ENCODE results near the gene PTH1R. TPM values are rescaled to one million over a fixed set of nuclear protein-coding genes. Genes with fewer than 3 reads are reported as not detected.

The PTH1R gene
- total RNA-seq, result not detected

DNA sequence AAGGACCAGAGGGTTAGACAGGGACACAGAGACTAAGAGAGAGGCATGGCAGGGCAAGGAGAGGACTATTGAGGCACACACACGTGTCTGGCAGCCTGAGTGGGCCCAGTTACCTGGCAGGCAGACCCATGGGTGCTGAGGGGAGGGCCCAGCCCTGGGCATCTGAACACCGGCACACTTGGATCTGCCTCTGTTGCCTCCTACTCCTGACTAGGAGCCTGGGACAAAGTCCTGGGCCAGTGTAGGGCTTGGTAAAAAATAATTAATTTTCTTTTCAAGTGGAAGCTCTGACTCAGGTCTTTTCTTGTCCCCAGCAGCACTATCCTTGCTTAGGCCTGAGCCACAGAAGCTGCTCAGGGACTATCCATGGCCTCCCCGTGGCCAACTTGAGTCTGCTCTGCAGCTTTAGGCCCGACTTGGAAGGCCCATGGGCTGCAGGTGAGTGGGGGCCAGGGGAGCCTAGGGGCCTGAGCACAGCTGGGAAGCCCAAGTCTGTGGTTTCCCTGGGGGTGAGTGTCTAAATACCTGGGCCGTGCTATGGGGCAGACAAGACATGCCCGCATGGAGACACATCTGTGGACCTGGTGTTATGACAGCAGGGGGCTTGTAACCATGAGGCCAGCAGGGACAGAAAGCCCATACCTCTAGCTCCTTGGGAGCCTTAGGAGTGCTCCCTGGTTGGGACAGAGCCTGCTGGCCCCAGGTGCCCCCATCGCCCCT, at the start of gene PTH1R:
Gene PTH1R (plus strand): TSS at position 316 of the 720 bp plus-strand sequence. CDS start 5,839 bp downstream, outside the sequence.
- H3K27me3 Mint-ChIP-seq, result peaks cover 23% of the 10 kb centered on the region
- POLR2A ChIA-PET, result no interaction called here

DNA sequence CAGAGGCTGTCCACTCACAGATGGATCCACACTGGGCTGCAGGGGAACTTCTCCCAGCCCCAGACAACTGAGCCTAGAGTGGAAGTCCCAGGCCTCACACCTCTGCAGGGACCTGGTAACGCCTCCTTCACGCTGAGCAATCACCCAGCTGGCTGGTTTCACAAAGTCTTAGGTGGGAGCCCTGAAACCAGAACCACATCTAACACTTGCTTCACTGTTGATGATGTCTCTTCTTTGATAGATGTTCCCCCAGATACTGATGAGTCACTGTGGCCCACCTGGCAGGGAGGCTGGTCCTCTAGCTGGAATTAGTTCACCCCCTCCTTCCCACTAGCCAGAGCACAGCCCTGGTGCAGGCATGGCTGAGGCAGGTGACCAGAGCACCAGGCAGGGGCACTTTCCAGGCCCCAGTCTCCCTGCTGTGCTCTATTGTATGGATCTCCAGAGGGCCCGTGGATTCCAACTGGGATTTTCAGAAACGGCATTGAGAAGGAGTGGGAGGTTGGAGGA, 47.8 kb upstream of the PTH1R start:
- ChIA-PET POLR2A (no interaction called here), CTCF (no interaction called here)
- DNase-seq, result peak; percentile 46
- Mint-ChIP-seq H3K27me3 (no peaks in the 10 kb centered on the region), H3K4me1 (ENCODE audit: low read depth) (peaks cover 11% of the 10 kb centered on the region), H3K36me3 (no peaks in the 10 kb centered on the region), H3K27ac (no peak overlapping the region), H3K9me3 (no peaks in the 10 kb centered on the region), H3K4me3 (no peak overlapping the region)
- intact Hi-C loops (cut with micrococcal nuclease), result no loop called here

More for the DNA sequence above, at the start of gene PTH1R:
- H3K36me3 Mint-ChIP-seq, result no peaks in the 10 kb centered on the region
- CTCF ChIA-PET, result no interaction called here
- H3K4me1 Mint-ChIP-seq (ENCODE audit: low read depth), result peaks cover 3% of the 10 kb centered on the region
- H3K27ac Mint-ChIP-seq, result no peak within 1 kb of the TSS
- no peaks in the 10 kb centered on the region for H3K9me3 Mint-ChIP-seq
- intact Hi-C loops (cut with micrococcal nuclease), result no loop called here
- no peak for DNase-seq
- no peak within 1 kb of the TSS for H3K4me3 Mint-ChIP-seq

DNA sequence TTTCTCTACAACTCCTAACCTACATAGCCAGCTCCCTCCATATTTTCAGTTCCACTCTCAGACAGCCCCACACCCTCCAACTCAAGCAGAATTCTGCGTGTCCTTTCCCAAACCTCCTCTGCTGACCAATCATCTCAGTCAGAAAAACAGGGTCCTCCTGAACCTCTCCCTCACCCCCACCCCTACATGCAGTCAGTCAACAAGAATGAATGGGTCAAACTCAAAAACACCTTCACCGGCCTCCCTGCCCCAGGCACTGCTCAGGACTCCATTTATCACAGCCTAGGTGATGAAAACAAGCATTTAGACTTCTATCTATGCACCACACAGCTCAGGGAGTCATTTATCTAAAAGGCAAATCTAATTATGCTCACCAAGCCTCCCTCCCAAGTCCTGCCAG, 46.7 kb upstream of the PTH1R start:
- Mint-ChIP-seq H3K27me3 (no peaks in the 10 kb centered on the region), H3K9me3 (no peaks in the 10 kb centered on the region), H3K4me3 (no peak overlapping the region), H3K36me3 (no peaks in the 10 kb centered on the region), H3K4me1 (ENCODE audit: low read depth) (peaks cover 11% of the 10 kb centered on the region), H3K27ac (no peak overlapping the region)
- ChIA-PET CTCF (no interaction called here), POLR2A (no interaction called here)
- intact Hi-C loops (cut with micrococcal nuclease), result no loop called here
- no peak for DNase-seq

DNA sequence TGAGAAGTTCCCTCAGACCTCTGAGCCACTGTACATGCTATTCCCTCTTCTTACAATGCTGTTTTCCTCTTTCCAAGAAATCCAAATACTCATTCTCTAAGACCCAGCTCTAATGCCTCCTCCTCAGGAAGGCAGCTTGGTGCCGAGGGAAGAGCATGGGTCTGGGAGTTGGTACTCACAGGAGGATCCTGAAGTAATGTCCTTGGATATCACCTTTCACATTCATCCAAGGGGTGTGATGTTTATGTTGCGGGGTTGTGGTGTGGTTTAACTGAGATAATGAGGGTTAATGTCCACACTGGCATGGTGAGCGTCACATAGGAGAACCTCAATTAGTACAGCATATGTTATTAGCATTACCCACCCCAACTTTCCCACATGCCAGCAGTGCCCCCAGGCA, 46.2 kb upstream of the PTH1R start:
- no peak for DNase-seq
- no peaks in the 10 kb centered on the region for H3K9me3 Mint-ChIP-seq
- peaks cover 11% of the 10 kb centered on the region for H3K4me1 Mint-ChIP-seq (ENCODE audit: low read depth)
- intact Hi-C loops (cut with micrococcal nuclease), result no loop called here
- H3K27ac Mint-ChIP-seq, result no peak overlapping the region
- ChIA-PET POLR2A (no interaction called here), CTCF (no interaction called here)
- H3K36me3 Mint-ChIP-seq, result no peaks in the 10 kb centered on the region
- no peak overlapping the region for H3K4me3 Mint-ChIP-seq
- H3K27me3 Mint-ChIP-seq, result no peaks in the 10 kb centered on the region

DNA sequence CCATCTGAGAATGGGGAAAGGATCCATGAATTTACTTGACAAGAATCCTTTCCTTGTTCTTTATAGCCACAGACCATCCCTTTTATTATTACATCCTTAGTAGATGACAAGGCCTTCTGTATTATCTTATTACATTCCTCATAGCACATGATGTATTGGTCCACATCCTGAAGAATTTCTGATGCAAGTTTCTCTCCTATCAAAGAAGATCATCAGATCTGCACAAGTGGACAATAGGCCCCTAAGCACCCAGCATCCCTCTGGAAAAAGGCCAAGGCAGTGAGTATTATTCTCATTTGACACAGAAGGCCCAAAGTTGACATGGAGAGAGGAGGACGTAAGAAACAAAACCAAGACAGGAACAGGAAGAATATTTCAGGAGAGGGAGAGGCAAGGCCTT, 45.7 kb upstream of the PTH1R start:
- ChIA-PET POLR2A (no interaction called here), CTCF (no interaction called here)
- no peak for DNase-seq
- Mint-ChIP-seq H3K27ac (no peak overlapping the region), H3K27me3 (no peaks in the 10 kb centered on the region), H3K9me3 (no peaks in the 10 kb centered on the region), H3K4me3 (no peak overlapping the region), H3K36me3 (no peaks in the 10 kb centered on the region), H3K4me1 (ENCODE audit: low read depth) (peaks cover 11% of the 10 kb centered on the region)
- intact Hi-C loops (cut with micrococcal nuclease), result no loop called here

DNA sequence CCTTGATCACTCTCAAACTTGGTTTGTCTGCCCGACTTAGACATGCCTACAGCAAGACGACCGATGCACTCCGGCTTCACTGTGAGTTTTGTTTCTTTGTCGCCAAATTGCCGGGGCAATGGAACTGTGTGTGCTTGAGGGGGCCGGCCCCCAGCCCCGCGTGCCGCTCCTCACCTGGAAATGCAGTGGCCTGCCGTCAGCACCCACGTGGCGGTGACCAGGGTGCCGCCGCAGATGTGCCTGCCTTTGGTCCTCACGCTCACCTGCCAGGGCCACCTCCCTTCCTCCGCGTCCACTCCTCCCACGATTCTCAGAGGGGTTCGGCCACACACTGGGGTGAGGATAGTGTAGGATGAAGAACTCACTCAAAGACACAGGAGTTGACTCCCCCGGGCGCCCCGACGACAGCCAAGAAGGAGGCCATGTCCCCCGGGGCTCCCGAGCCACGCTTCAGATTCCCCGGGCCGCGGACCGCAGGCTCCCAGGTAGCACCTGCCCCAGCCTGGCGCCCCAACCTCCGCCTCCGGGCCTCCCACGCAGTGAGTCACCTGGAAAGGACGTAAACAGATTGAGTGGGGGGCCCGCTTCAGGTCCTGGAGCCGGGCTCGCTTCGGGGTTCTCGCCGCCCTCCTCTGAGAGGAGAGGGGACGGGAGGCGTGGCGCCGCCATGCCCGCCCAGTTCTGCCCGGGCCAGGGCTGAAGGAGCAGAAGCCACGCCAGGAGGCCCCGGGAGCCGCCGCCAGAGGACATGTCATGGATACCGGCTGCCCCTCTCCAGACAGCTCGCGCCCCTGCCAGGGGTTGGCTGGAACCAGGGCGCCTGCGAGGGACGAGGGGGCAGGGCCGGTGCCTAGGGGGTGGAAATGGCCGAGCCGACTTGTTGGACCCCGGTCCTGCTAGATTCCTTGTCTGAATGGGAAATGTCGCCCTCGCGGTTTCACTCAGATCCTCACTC, 43.9 kb upstream of the PTH1R start:
- H3K4me3 Mint-ChIP-seq, result no peak overlapping the region
- POLR2A ChIA-PET, result no interaction called here
- CTCF ChIA-PET, result no interaction called here
- H3K27me3 Mint-ChIP-seq, result no peaks in the 10 kb centered on the region
- H3K36me3 Mint-ChIP-seq, result peaks cover 3% of the 10 kb centered on the region
- H3K9me3 Mint-ChIP-seq, result peaks cover 17% of the 10 kb centered on the region
- no peak for DNase-seq
- intact Hi-C loops (cut with micrococcal nuclease), result no loop called here
- H3K4me1 Mint-ChIP-seq (ENCODE audit: low read depth), result peaks cover 9% of the 10 kb centered on the region
- H3K27ac Mint-ChIP-seq, result no peak overlapping the region

DNA sequence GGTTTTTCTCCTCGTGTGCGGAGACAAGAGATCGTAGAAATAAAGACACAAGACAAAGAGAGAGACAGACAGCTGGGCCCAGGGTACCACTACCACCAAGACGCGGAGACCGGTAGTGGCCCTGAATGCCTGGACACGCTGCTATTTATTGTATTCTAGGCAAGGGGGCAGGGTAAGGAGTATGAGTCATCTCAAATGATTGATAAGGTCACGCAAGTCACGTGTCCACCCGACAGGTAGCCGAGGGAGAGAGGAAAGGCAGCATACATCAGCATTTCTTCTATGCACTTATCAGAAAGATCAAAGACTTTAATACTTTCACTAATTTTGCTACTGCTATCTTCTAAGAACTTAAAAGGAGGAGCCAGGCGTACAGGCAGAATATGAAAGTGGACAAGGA, 42.5 kb upstream of the PTH1R start:
- no peaks in the 10 kb centered on the region for H3K27me3 Mint-ChIP-seq
- intact Hi-C loops (cut with micrococcal nuclease), result no loop called here
- ChIA-PET POLR2A (no interaction called here), CTCF (interaction anchor here (1.2 kb wide), 1 partner anchor 11 kb away, joined by 4 read pairs; no protein-coding TSS in a partner anchor)
- H3K36me3 Mint-ChIP-seq, result peaks cover 10% of the 10 kb centered on the region
- H3K9me3 Mint-ChIP-seq, result peaks cover 26% of the 10 kb centered on the region
- no peak overlapping the region for H3K4me3 Mint-ChIP-seq
- no peaks in the 10 kb centered on the region for H3K4me1 Mint-ChIP-seq (ENCODE audit: low read depth)
- H3K27ac Mint-ChIP-seq, result no peak overlapping the region
- no peak for DNase-seq

DNA sequence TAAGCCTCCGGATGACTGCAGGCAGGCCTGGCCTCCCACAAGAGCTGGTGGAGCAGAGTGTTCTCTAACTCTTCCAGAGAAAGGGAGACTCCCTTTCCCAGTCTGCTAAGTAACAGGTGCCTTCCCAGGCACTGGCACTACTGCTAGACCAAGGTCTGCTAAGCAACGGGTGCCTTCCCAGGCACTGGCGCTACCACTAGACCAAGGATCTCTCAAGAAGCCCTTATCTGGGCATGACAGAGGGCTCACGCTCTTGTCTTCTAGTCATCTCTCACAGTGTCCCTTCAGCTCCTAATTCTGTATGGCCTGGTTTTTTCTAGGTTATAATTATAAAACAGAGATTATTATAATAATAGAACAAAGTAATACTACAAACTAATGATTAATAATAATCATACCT, 42.0 kb upstream of the PTH1R start:
- ChIA-PET POLR2A (interaction anchor here (0.6 kb wide), 1 partner anchor 77 kb away, joined by 5 read pairs; no protein-coding TSS in a partner anchor), CTCF (interaction anchor here (1.2 kb wide), 1 partner anchor 10 kb away, joined by 4 read pairs; no protein-coding TSS in a partner anchor)
- no peak for DNase-seq
- Mint-ChIP-seq H3K27me3 (no peaks in the 10 kb centered on the region), H3K27ac (no peak overlapping the region), H3K9me3 (peaks cover 30% of the 10 kb centered on the region), H3K36me3 (peaks cover 12% of the 10 kb centered on the region), H3K4me3 (no peak overlapping the region), H3K4me1 (ENCODE audit: low read depth) (no peaks in the 10 kb centered on the region)
- intact Hi-C loops (cut with micrococcal nuclease), result no loop called here

DNA sequence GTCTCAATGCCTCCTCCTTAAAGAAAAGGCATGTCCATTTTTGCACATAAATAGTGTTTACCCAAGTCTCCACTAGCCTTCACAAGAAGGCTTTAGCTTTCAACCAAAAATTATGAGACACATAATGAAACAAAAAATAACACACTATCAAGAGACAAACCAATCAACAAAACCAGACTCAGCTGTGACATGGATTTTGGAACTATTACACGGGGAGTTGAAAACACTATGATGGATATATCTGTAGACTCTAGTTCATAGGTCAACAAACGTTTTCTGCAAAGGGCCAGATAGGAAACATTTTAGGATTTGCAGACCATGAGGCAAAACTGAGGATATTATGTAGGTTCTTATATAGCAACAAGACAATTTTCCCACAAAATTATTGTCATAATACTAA, 39.2 kb upstream of the PTH1R start:
- no peak for DNase-seq
- Mint-ChIP-seq H3K27ac (no peak overlapping the region), H3K27me3 (peaks cover 1% of the 10 kb centered on the region), H3K36me3 (peaks cover 16% of the 10 kb centered on the region), H3K9me3 (peaks cover 54% of the 10 kb centered on the region), H3K4me1 (ENCODE audit: low read depth) (no peaks in the 10 kb centered on the region), H3K4me3 (no peak overlapping the region)
- ChIA-PET CTCF (interaction anchor here (1.3 to 1.6 kb wide), 2 partner anchors 9 to 28 kb away, joined by 3 read pairs; no protein-coding TSS in a partner anchor), POLR2A (no interaction called here)
- intact Hi-C loops (cut with micrococcal nuclease), result no loop called here

DNA sequence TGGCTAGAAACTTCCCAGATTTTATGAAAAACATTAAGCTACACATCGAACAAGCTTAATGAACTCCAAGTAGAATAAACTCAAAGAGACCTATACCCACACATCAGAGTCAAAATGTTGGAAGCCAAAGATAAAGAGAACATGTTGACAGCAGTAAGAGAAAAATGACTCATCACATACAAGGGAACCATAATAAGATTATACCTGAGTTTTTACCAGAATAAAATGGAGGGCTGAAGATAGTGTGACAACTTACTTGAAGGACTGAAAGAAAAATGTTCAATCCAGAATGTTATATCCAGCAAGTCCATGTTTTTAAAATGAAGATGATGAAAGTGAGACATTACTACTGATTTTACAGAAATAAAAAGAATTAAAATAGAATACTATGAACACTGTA, 37.0 kb upstream of the PTH1R start:
- Mint-ChIP-seq H3K4me3 (no peak overlapping the region), H3K27ac (no peak overlapping the region), H3K27me3 (peaks cover 1% of the 10 kb centered on the region), H3K4me1 (ENCODE audit: low read depth) (no peaks in the 10 kb centered on the region), H3K9me3 (peaks cover 54% of the 10 kb centered on the region), H3K36me3 (peaks cover 16% of the 10 kb centered on the region)
- intact Hi-C loops (cut with micrococcal nuclease), result no loop called here
- no peak for DNase-seq
- ChIA-PET POLR2A (no interaction called here), CTCF (no interaction called here)

DNA sequence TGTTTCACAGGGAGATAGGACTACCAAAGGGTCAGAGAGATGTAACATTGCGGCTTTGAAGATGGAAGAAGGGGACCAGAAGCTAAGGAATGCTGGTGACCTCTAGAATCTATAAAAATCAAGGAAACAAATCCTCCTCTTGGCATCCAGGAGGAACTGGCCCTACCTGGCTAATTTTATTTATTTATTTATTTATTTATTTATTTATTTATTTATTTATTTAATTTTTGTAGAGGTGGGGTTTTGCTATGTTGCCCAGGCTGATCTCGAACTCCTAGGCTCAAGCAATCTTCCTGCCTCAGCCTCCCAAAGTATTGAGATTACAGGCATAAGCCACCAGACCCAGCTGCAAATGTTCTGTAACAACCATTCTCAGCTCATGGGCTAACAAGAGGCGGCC, 34.0 kb upstream of the PTH1R start:
- no peak overlapping the region for H3K27ac Mint-ChIP-seq
- peaks cover 13% of the 10 kb centered on the region for H3K36me3 Mint-ChIP-seq
- ChIA-PET CTCF (interaction anchor here (1.0 kb wide), 1 partner anchor 15 kb away, joined by 3 read pairs; no protein-coding TSS in a partner anchor), POLR2A (no interaction called here)
- H3K4me1 Mint-ChIP-seq (ENCODE audit: low read depth), result peaks cover 5% of the 10 kb centered on the region
- H3K9me3 Mint-ChIP-seq, result peaks cover 38% of the 10 kb centered on the region
- H3K4me3 Mint-ChIP-seq, result no peak overlapping the region
- DNase-seq, result no peak
- peaks cover 1% of the 10 kb centered on the region for H3K27me3 Mint-ChIP-seq
- intact Hi-C loops (cut with micrococcal nuclease), result no loop called here

DNA sequence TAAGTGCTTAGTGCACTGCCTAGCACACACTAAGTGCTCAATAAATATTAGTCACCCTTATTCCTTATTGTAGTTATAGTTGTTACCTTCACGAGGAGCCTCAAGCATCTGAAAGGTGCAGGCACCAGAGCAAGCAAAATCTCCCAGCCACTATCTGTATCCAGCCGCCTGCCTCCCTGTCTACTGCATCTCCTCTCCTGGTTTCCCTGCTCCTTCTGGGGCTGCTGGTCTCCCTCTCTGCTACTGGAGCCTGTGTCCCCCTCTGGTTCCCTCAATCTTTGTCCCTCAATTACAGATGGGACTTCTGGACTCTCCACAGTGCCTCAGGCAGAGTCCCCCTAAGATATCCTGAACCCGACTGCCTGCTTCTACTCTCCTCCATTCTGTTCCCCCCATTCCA, 33.1 kb upstream of the PTH1R start:
- Mint-ChIP-seq H3K4me1 (ENCODE audit: low read depth) (peaks cover 5% of the 10 kb centered on the region), H3K4me3 (no peak overlapping the region), H3K36me3 (peaks cover 7% of the 10 kb centered on the region), H3K9me3 (peaks cover 29% of the 10 kb centered on the region), H3K27me3 (peaks cover 1% of the 10 kb centered on the region), H3K27ac (no peak overlapping the region)
- CTCF ChIA-PET, result no interaction called here
- intact Hi-C loops (cut with micrococcal nuclease), result no loop called here
- no peak for DNase-seq
- POLR2A ChIA-PET, result no interaction called here
